IMR-90 (cell line): Measurements from ENCODE around the gene LRG1. TPM values are rescaled to one million over a fixed set of nuclear protein-coding genes. Genes with fewer than 3 reads are reported as not detected.

ENCODE experiments used
- ATAC-seq: fragments of 200-7000 bp; cut with Tn5 transposase; 2 replicates; pipeline ENCODE4 v1.9.1; 2020; ENCODE audit warnings: low read depth, mild to moderate bottlenecking, moderate library complexity
- BruUV-seq: library from RNA; stranded (reverse); fragments of 400-500 nt; replicated peaks from 2 replicates; lab custom pipeline; 2021; lab: Mats Ljungman, UMichigan
- CTCF ChIA-PET: fragments of 300-600 bp; formaldehyde crosslinking; extraction: SDS; loops from one replicate; lab custom pipeline; 2021; ENCODE audit warnings: antibody characterized with exemption; lab: Yijun Ruan, JAX
- POLR2A ChIA-PET: fragments of 300-600 bp; sonication (Branson Sonifier 250); formaldehyde crosslinking; loops from one replicate; lab custom pipeline; 2022; ENCODE audit warnings: antibody characterized with exemption; ENCODE audit not compliant: unreplicated experiment; lab: Charles Lee
- DNase-seq: peaks from one replicate; pipeline ENCODE4 v3.0.0; 2013
- H2AFZ ChIP-seq: replicated peaks from 2 replicates; pipeline ENCODE3; 2013; ENCODE audit warnings: low read length, mild to moderate bottlenecking; ENCODE audit not compliant: poor library complexity
- H2AK5ac ChIP-seq: 2 replicates; pipeline ENCODE4 v1.6.1; 2013; ENCODE audit warnings: low read depth, low read length, inconsistent platforms
- H2AK9ac ChIP-seq: replicated peaks from 2 replicates; pipeline ENCODE3; 2013; ENCODE audit warnings: mild to moderate bottlenecking, low read depth, low read length, moderate library complexity; ENCODE audit not compliant: poor library complexity
- H2BK120ac ChIP-seq: 2 replicates; pipeline ENCODE4 v1.6.1; 2013; ENCODE audit warnings: low read depth, low read length, inconsistent platforms
- H2BK15ac ChIP-seq: 3 replicates; pipeline ENCODE4 v1.6.1; 2013; ENCODE audit warnings: low read depth, low read length, inconsistent platforms
- H2BK20ac ChIP-seq: 2 replicates; pipeline ENCODE4 v1.6.1; 2013; ENCODE audit warnings: low read depth, mild to moderate bottlenecking, inconsistent platforms, low read length, moderate library complexity
- H2BK5ac ChIP-seq: 2 replicates; pipeline ENCODE4 v1.6.1; 2013; ENCODE audit warnings: mild to moderate bottlenecking, low read depth, low read length, inconsistent platforms; ENCODE audit not compliant: poor library complexity, severe bottlenecking
- H3K14ac ChIP-seq: replicated peaks from 2 replicates; pipeline ENCODE4 v1.6.1; 2013; ENCODE audit warnings: low read depth, low read length, inconsistent platforms
- H3K18ac ChIP-seq: 2 replicates; pipeline ENCODE4 v1.6.1; 2013; ENCODE audit warnings: low read depth, low read length, control low read depth
- H3K23ac ChIP-seq: 2 replicates; pipeline ENCODE4 v1.6.1; 2013; ENCODE audit warnings: low read depth, low read length, inconsistent platforms
- H3K27ac ChIP-seq: 2 replicates; pipeline ENCODE4 v1.5.1; 2013; ENCODE audit warnings: mild to moderate bottlenecking, control low read depth, low read length; ENCODE audit not compliant: insufficient read depth
- H3K27me3 ChIP-seq: 2 replicates; pipeline ENCODE4 v1.6.1; 2013; ENCODE audit warnings: low read length; ENCODE audit not compliant: control insufficient read depth, insufficient read depth
- H3K36me3 ChIP-seq: 2 replicates; pipeline ENCODE4 v1.6.1; 2013; ENCODE audit warnings: low read length, mixed read lengths; ENCODE audit not compliant: control insufficient read depth, insufficient read depth
- H3K4ac ChIP-seq: 2 replicates; pipeline ENCODE4 v1.6.1; 2013; ENCODE audit warnings: low read depth, low read length, inconsistent platforms
- H3K4me1 ChIP-seq: 2 replicates; pipeline ENCODE4 v1.6.1; 2013; ENCODE audit warnings: low read length, mixed read lengths; ENCODE audit not compliant: control insufficient read depth, insufficient read depth
- H3K4me2 ChIP-seq: 2 replicates; pipeline ENCODE4 v1.6.1; 2013; ENCODE audit warnings: low read depth, mild to moderate bottlenecking, control low read depth, low read length, moderate library complexity
- H3K4me3 ChIP-seq: 2 replicates; pipeline ENCODE4 v1.5.1; 2013; ENCODE audit warnings: low read depth, mild to moderate bottlenecking, control low read depth, low read length, moderate library complexity; ENCODE audit not compliant: insufficient read depth
- H3K56ac ChIP-seq: 2 replicates; pipeline ENCODE4 v1.6.1; 2013; ENCODE audit warnings: low read length, inconsistent platforms; ENCODE audit not compliant: insufficient read depth; ENCODE audit errors: extremely low read depth
- H3K79me1 ChIP-seq, 2 experiments: 2 replicates each; pipeline ENCODE4 v1.6.1; 2013; ENCODE audit warnings: low read length in 2 of 2, inconsistent platforms in 1 of 2, low read depth in 1 of 2
- H3K9ac ChIP-seq: 2 replicates; pipeline ENCODE4 v1.6.1; 2013; ENCODE audit warnings: low read depth, low read length, control low read depth
- H3K9me1 ChIP-seq: 2 replicates; pipeline ENCODE4 v1.6.1; 2013; ENCODE audit warnings: low read length, inconsistent platforms; ENCODE audit not compliant: insufficient read depth
- H3K9me3 ChIP-seq: 2 replicates; pipeline ENCODE4 v1.6.1; 2013; ENCODE audit warnings: low read length; ENCODE audit not compliant: control insufficient read depth, insufficient read depth
- H4K20me1 ChIP-seq: 2 replicates; pipeline ENCODE4 v1.6.1; 2013; ENCODE audit warnings: low read length, inconsistent platforms; ENCODE audit not compliant: insufficient read depth
- H4K5ac ChIP-seq: 2 replicates; pipeline ENCODE4 v1.6.1; 2013; ENCODE audit warnings: mild to moderate bottlenecking, low read depth, low read length, control low read depth
- H4K8ac ChIP-seq, 2 experiments: 2 replicates each; pipeline ENCODE4 v1.6.1; 2013; ENCODE audit warnings: low read depth in 2 of 2, low read length in 2 of 2, control low read depth in 1 of 2, inconsistent platforms in 1 of 2
- H4K91ac ChIP-seq: 2 replicates; pipeline ENCODE4 v1.6.1; 2013; ENCODE audit warnings: low read depth, low read length, inconsistent platforms; ENCODE audit not compliant: insufficient read depth
- FOS ChIP-seq: fragments of 150-350 bp; IDR thresholded peaks from 2 replicates; pipeline ENCODE4 v1.6.1; 2016; ENCODE audit warnings: low read depth, low read length
- SMC3 ChIP-seq: fragments of 150-350 bp; IDR thresholded peaks from 2 replicates; pipeline ENCODE4 v1.6.1; 2016; ENCODE audit warnings: low read depth, mild to moderate bottlenecking, antibody characterized with exemption, low read length, moderate library complexity
- WGBS, 2 experiments: methylation state at CpG; one replicate each; pipeline versions ENCODE4 v1.1.5 to v1.1.7; 2013; ENCODE audit warnings: missing lambda C conversion rate in 2 of 2; ENCODE audit not compliant: insufficient read length in 1 of 2; ENCODE audit errors: extremely low coverage in 2 of 2; 5-methylcytosine and 5-hydroxymethylcytosine counted together
- dilution Hi-C: fragments of 300-500 bp; cut with HindIII; formaldehyde crosslinking; loops from one replicate; pipeline ENCODE4 v1.14.3; 2018; ENCODE audit warnings: low sequenced_read_pairs; ENCODE audit not compliant: unreplicated experiment
- in situ Hi-C: fragments of 300-500 bp; cut with MboI; formaldehyde crosslinking; loops from 3 replicates; pipeline ENCODE4 v1.14.3; 2019; ENCODE audit warnings: low sequenced_read_pairs, inconsistent platforms, mixed read lengths
- intact Hi-C: fragments of 100-400 bp; cut with micrococcal nuclease; formaldehyde crosslinking; loops from 2 replicates; pipeline ENCODE4 v1.10.0; 2022
- polyA plus RNA-seq, 3 experiments: library from polyadenylated mRNA; depleted of rRNA; stranded (reverse); fragments of >200 nt; gene quantifications; 2 replicates each; pipeline ENCODE4 v1.2.3, GENCODE V29; 2012; ENCODE audit warnings: low replicate concordance in 1 of 3
- total RNA-seq: library from RNA; depleted of rRNA; stranded (reverse); fragments of >200 nt; gene quantifications from 2 replicates; pipeline ENCODE4 v1.2.3, GENCODE V29; 2012

LRG1 gene
- total and polyA plus RNA-seq, 2 of the 4 experiments (the other 2 are of a cell fraction), result not detected

DNA sequence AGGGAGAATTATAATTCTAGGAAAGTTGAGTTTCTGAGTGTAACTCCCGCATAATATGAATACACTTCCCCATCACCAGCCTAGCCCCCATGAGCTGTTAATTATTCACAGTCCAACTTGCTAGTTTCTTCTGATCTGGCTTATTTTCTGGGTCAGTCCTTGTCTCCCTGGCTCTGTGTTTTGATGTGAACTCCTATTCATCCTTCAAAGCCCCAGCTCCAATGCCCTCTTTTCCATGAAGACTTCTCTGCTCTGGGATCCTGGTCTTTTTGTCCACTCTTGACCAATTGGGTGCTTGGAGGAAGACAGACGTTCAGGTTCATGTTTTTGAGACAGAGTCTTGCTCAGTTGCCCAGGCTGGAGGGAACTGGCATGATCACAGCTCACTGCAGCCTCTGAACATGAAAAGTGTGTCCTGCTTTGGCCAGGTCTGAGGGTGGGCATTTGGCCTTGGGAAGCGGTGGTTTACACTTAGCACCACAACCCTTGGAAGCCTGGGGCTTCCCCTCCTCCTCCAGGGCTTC is 605 bp downstream of the LRG1 start:
- no peak for DNase-seq
- H3K18ac ChIP-seq, result no peak overlapping the region
- no peak overlapping the region for H2BK120ac ChIP-seq
- peaks cover 6% of the 10 kb centered on the region for H3K9me3 ChIP-seq
- H2BK15ac ChIP-seq, result no peak overlapping the region
- POLR2A ChIA-PET, result no interaction called here
- H3K4me1 ChIP-seq, result no peaks in the 10 kb centered on the region; the same call in 1 of the 2 replicates
- TF ChIP-seq SMC3, result no peak
- no peak for TF ChIP-seq FOS
- no peak overlapping the region for H3K14ac ChIP-seq
- CTCF ChIA-PET, result no interaction called here
- dilution Hi-C loops, result no loop called here
- in situ Hi-C loops, result no loop called here
- peaks cover 36% of the 10 kb centered on the region for H3K27me3 ChIP-seq
- no peaks in the 10 kb centered on the region for H3K36me3 ChIP-seq
- no peak overlapping the region for H4K8ac ChIP-seq
- no peak overlapping the region for H4K5ac ChIP-seq
- H4K20me1 ChIP-seq, result no peaks in the 10 kb centered on the region
- H2BK20ac ChIP-seq, result no peak overlapping the region
- no peak overlapping the region for H4K91ac ChIP-seq
- H2AFZ ChIP-seq, result no peak overlapping the region
- no peak overlapping the region for H3K4me3 ChIP-seq
- no peak overlapping the region for H3K4ac ChIP-seq
- BruUV-seq, result no TSS peak
- ATAC-seq, result no peak
- no CpG with 5 or more reads among the region's 3 CpGs for WGBS, 2 experiments
- no peak overlapping the region for H3K9ac ChIP-seq
- no peaks in the 10 kb centered on the region for H3K9me1 ChIP-seq
- no peak overlapping the region for H3K23ac ChIP-seq
- no peak overlapping the region for H3K27ac ChIP-seq
- intact Hi-C loops, result no loop called here
- no peak overlapping the region for H3K4me2 ChIP-seq
- no peak overlapping the region for H3K56ac ChIP-seq
- H3K79me1 ChIP-seq, result no peaks in the 10 kb centered on the region
- H2AK5ac ChIP-seq, result no peak overlapping the region
- H2AK9ac ChIP-seq, result no peak overlapping the region
- H2BK5ac ChIP-seq, result no peak overlapping the region
